ENCODE results near the gene GALNT17. TPM values are rescaled to one million over a fixed set of nuclear protein-coding genes. Genes with fewer than 3 reads are reported as not detected.

The GALNT17 gene
- total RNA-seq, 2 experiments from 2014 or later: not detected

- no peak overlapping the region for H3K27ac Mint-ChIP-seq
- no peaks in the 10 kb centered on the region for H3K27me3 Mint-ChIP-seq
- ATAC-seq (no peak), DNase-seq (no peak)
- H3K4me3 Mint-ChIP-seq: no peak overlapping the region
- H3K9me3 Mint-ChIP-seq (ENCODE audit: low read depth): peaks cover 26% of the 10 kb centered on the region
- intact Hi-C loops (cut with DNase I, micrococcal nuclease): no loop called here
- no peaks in the 10 kb centered on the region for H3K4me1 Mint-ChIP-seq
- H3K36me3 Mint-ChIP-seq (ENCODE audit: low read depth): no peaks in the 10 kb centered on the region
- POLR2A ChIA-PET: no interaction called here
- CTCF ChIA-PET: no interaction called here
These were observed 136.0 kb downstream of the GALNT17 start for GRCh38 chr7:71267734-71268469.

DNA sequence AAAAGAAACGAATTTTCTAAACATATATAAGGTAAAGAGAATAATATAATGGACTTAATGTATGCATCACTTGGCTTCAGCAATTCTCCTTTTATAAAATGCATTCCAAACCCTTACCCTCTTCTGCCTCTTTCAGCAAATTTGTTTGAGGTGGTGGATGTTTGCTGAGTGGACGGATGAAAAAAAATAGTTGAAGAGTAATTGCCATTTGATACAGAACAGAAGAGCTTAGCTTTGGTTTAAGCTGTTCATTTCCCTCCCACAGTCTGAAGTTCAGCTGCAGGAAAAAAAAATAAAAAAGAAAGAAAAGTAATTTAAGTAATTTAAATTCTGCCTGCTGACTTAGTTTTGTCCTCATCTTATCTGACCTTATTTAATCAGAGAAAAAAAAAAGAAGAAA lies 138.6 kb downstream of the GALNT17 start:
- ChIA-PET CTCF (no interaction called here), POLR2A (no interaction called here)
- intact Hi-C loops (cut with DNase I, micrococcal nuclease): no loop called here
- no peak overlapping the region for H3K4me3 Mint-ChIP-seq
- no peak for DNase-seq
- H3K27me3 Mint-ChIP-seq: no peaks in the 10 kb centered on the region
- no peaks in the 10 kb centered on the region for H3K36me3 Mint-ChIP-seq (ENCODE audit: low read depth)
- ATAC-seq: no peak
- no peak overlapping the region for H3K27ac Mint-ChIP-seq
- H3K9me3 Mint-ChIP-seq (ENCODE audit: low read depth): peaks cover 16% of the 10 kb centered on the region
- H3K4me1 Mint-ChIP-seq: no peaks in the 10 kb centered on the region

DNA sequence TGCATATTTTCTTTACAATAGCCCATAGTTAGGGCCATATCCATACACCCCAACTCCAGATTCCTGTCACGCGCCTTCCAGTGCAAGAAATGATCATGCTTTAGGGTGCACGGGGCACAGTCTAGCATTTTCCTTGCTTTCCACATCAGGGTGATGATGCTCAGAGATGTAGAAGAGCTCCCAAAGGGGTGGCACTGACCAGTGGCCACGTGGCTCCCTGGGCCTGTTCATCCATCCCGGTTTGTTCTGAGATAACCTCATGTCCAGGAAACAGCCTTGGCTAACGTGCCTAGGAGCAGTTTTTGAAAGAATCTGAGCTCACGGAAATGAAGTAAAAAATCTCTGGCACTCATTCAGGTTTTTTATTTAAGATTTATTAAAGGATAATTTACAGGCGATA lies 139.3 kb downstream of the GALNT17 start:
- H3K4me1 Mint-ChIP-seq: no peaks in the 10 kb centered on the region
- POLR2A ChIA-PET: no interaction called here
- ATAC-seq (no peak), DNase-seq (no peak)
- H3K9me3 Mint-ChIP-seq (ENCODE audit: low read depth): peaks cover 18% of the 10 kb centered on the region
- H3K36me3 Mint-ChIP-seq (ENCODE audit: low read depth): no peaks in the 10 kb centered on the region
- no peaks in the 10 kb centered on the region for H3K27me3 Mint-ChIP-seq
- no peak overlapping the region for H3K4me3 Mint-ChIP-seq
- no peak overlapping the region for H3K27ac Mint-ChIP-seq
- CTCF ChIA-PET: no interaction called here
- intact Hi-C loops (cut with DNase I, micrococcal nuclease): no loop called here

GRCh38 chr7:71272509-71273490 lies 140.9 kb downstream of the GALNT17 start:
- ATAC-seq: no peak
- no peak for DNase-seq
- Mint-ChIP-seq H3K27ac (no peak overlapping the region), H3K9me3 (ENCODE audit: low read depth) (peaks cover 16% of the 10 kb centered on the region), H3K36me3 (ENCODE audit: low read depth) (no peaks in the 10 kb centered on the region), H3K4me3 (no peak overlapping the region), H3K4me1 (no peaks in the 10 kb centered on the region), H3K27me3 (no peaks in the 10 kb centered on the region)
- intact Hi-C loops (cut with DNase I, micrococcal nuclease): no loop called here
- ChIA-PET POLR2A (no interaction called here), CTCF (no interaction called here)

- H3K4me1 Mint-ChIP-seq: no peaks in the 10 kb centered on the region
- no peaks in the 10 kb centered on the region for H3K36me3 Mint-ChIP-seq (ENCODE audit: low read depth)
- no peaks in the 10 kb centered on the region for H3K27me3 Mint-ChIP-seq
- ChIA-PET CTCF (interaction anchor here (0.6 kb wide), 1 partner anchor 251 kb away, joined by 3 read pairs; no protein-coding TSS in a partner anchor), POLR2A (no interaction called here)
- intact Hi-C loops (cut with DNase I, micrococcal nuclease): no loop called here
- no peak for DNase-seq
- no peak overlapping the region for H3K4me3 Mint-ChIP-seq
- ATAC-seq: no peak
- H3K27ac Mint-ChIP-seq: no peak overlapping the region
- peaks cover 18% of the 10 kb centered on the region for H3K9me3 Mint-ChIP-seq (ENCODE audit: low read depth)
These were observed 146.3 kb downstream of the GALNT17 start for GRCh38 chr7:71278257-71278656.

DNA sequence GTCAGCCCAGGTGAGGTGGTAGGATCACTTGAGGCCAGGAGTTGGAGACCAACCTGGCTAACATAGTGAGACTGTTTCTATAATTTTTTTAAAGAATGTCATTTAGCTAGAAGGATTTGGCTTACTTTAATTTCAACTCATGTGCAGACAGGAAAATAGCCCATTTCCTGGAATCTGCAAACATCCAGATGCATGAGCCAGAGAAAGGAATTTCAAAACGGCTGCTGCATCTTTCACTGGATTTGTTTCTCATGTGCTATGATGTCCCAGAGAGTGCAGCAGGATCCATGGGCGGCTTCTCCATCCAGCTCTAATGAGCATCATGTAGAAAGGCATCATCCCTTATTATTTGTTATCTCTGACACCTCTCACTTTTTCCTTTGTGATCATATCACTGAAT lies 149.3 kb downstream of the GALNT17 start:
- ChIA-PET POLR2A (no interaction called here), CTCF (no interaction called here)
- no peaks in the 10 kb centered on the region for H3K36me3 Mint-ChIP-seq (ENCODE audit: low read depth)
- no peaks in the 10 kb centered on the region for H3K4me1 Mint-ChIP-seq
- H3K27me3 Mint-ChIP-seq: no peaks in the 10 kb centered on the region
- intact Hi-C loops (cut with DNase I, micrococcal nuclease): no loop called here
- DNase-seq (no peak), ATAC-seq (no peak)
- H3K27ac Mint-ChIP-seq: no peak overlapping the region
- H3K9me3 Mint-ChIP-seq (ENCODE audit: low read depth): peaks cover 14% of the 10 kb centered on the region
- no peak overlapping the region for H3K4me3 Mint-ChIP-seq

DNA sequence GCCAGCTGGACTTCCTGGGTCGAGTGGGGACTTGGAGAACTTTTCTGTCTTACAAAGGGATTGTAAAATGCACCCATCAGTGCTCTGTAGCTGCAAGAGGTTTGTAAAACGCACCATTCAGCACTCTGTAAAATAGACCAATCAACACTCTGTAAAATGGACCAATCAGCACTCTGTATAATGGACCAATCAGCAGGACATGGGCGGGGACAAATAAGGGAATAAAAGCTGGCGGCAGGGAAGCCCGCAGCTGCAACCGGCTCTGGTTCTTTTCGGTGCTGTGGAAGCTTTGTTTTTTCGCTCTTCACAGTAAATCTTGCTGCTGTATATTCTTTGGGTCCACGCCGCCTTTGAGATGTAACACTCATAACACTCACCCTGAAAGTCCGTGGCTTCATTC lies 151.9 kb downstream of the GALNT17 start:
- Mint-ChIP-seq H3K4me3 (no peak overlapping the region), H3K4me1 (no peaks in the 10 kb centered on the region), H3K9me3 (ENCODE audit: low read depth) (peaks cover 13% of the 10 kb centered on the region), H3K27me3 (no peaks in the 10 kb centered on the region), H3K36me3 (ENCODE audit: low read depth) (no peaks in the 10 kb centered on the region), H3K27ac (no peak overlapping the region)
- CTCF ChIA-PET: no interaction called here
- DNase-seq (no peak), ATAC-seq (no peak)
- intact Hi-C loops (cut with DNase I, micrococcal nuclease): no loop called here
- POLR2A ChIA-PET: no interaction called here

- peaks cover 4% of the 10 kb centered on the region for H3K9me3 Mint-ChIP-seq (ENCODE audit: low read depth)
- no peaks in the 10 kb centered on the region for H3K36me3 Mint-ChIP-seq (ENCODE audit: low read depth)
- no peak overlapping the region for H3K4me3 Mint-ChIP-seq
- H3K4me1 Mint-ChIP-seq: no peaks in the 10 kb centered on the region
- POLR2A ChIA-PET: no interaction called here
- no peaks in the 10 kb centered on the region for H3K27me3 Mint-ChIP-seq
- H3K27ac Mint-ChIP-seq: no peak overlapping the region
- DNase-seq (no peak), ATAC-seq (no peak)
- CTCF ChIA-PET: no interaction called here
- intact Hi-C loops (cut with DNase I, micrococcal nuclease): no loop called here
These were observed 153.7 kb downstream of the GALNT17 start for GRCh38 chr7:71285571-71286145.

- intact Hi-C loops (cut with DNase I, micrococcal nuclease): no loop called here
These were observed 154.4 kb downstream of the GALNT17 start for GRCh38 chr7:71286336-71286735.

GRCh38 chr7:71286924-71287323 lies 155.0 kb downstream of the GALNT17 start:
- POLR2A ChIA-PET: no interaction called here
- Mint-ChIP-seq H3K27me3 (no peaks in the 10 kb centered on the region), H3K36me3 (ENCODE audit: low read depth) (no peaks in the 10 kb centered on the region), H3K9me3 (ENCODE audit: low read depth) (peaks cover 2% of the 10 kb centered on the region), H3K27ac (no peak overlapping the region), H3K4me1 (no peaks in the 10 kb centered on the region), H3K4me3 (no peak overlapping the region)
- intact Hi-C loops (cut with DNase I, micrococcal nuclease): no loop called here
- ATAC-seq (no peak), DNase-seq (no peak)
- CTCF ChIA-PET: no interaction called here

More at GRCh38 chr7:71286336-71286735, 154.4 kb downstream of the GALNT17 start:
- H3K36me3 Mint-ChIP-seq (ENCODE audit: low read depth): no peaks in the 10 kb centered on the region
- ChIA-PET CTCF (no interaction called here), POLR2A (interaction anchor here (0.7 kb wide), 1 partner anchor 223 kb away, joined by 5 read pairs; no protein-coding TSS in a partner anchor)
- no peak overlapping the region for H3K4me3 Mint-ChIP-seq
- peaks cover 2% of the 10 kb centered on the region for H3K9me3 Mint-ChIP-seq (ENCODE audit: low read depth)
- no peaks in the 10 kb centered on the region for H3K27me3 Mint-ChIP-seq
- H3K4me1 Mint-ChIP-seq: no peaks in the 10 kb centered on the region
- H3K27ac Mint-ChIP-seq: no peak overlapping the region
- DNase-seq (no peak), ATAC-seq (no peak)

- H3K36me3 Mint-ChIP-seq (ENCODE audit: low read depth): no peaks in the 10 kb centered on the region
- intact Hi-C loops (cut with DNase I, micrococcal nuclease): no loop called here
- peaks cover 10% of the 10 kb centered on the region for H3K9me3 Mint-ChIP-seq (ENCODE audit: low read depth)
- ATAC-seq (no peak), DNase-seq (no peak)
- H3K27me3 Mint-ChIP-seq: no peaks in the 10 kb centered on the region
- H3K4me3 Mint-ChIP-seq: no peak overlapping the region
- ChIA-PET POLR2A (no interaction called here), CTCF (no interaction called here)
- H3K27ac Mint-ChIP-seq: no peak overlapping the region
- H3K4me1 Mint-ChIP-seq: no peaks in the 10 kb centered on the region
These were observed 158.5 kb downstream of the GALNT17 start for GRCh38 chr7:71290452-71290851.

DNA sequence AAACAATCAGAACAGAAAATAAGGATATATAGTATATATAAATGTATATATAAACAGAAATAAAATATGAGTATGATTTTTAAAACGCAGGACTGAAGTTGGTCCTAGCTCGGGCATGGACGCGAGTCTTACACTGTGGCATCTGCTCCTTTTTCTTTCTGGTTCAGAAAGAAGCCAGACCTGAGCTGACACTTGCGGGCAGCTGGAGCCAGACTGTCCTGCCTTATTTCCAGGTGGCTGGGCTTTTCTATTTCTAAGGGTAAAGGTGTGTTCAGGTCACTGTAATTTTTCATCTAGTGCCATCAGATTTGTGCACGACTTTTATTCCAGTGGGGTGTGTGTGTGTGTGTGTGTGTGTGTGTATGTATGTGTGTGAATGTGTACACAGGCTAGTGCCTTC lies 166.4 kb downstream of the GALNT17 start:
- Mint-ChIP-seq H3K9me3 (ENCODE audit: low read depth) (peaks cover 2% of the 10 kb centered on the region), H3K36me3 (ENCODE audit: low read depth) (no peaks in the 10 kb centered on the region), H3K4me1 (no peaks in the 10 kb centered on the region), H3K4me3 (no peak overlapping the region), H3K27me3 (no peaks in the 10 kb centered on the region), H3K27ac (no peak overlapping the region)
- DNase-seq (no peak), ATAC-seq (no peak)
- POLR2A ChIA-PET: no interaction called here
- CTCF ChIA-PET: no interaction called here
- intact Hi-C loops (cut with DNase I, micrococcal nuclease): no loop called here
